WERI-Rb-1 (cell line): ENCODE measurements around the gene SSTR1.

Experiments used
- DNase-seq: peaks from one replicate; pipeline ENCODE4 v3.0.0-alpha.2; 2020
- H3K27ac ChIP-seq: fragments of 250-450 bp; sonication (Bioruptor Pico); 2 replicates; pipeline ENCODE4 v1.5.1; 2020; ENCODE audit warnings: mild to moderate bottlenecking, moderate library complexity
- H3K27me3 ChIP-seq: fragments of 250-450 bp; sonication (Bioruptor Pico); 2 replicates; pipeline ENCODE4 v1.5.1; 2021; ENCODE audit warnings: mild to moderate bottlenecking, low read depth, moderate library complexity; ENCODE audit not compliant: insufficient read depth, severe bottlenecking
- H3K36me3 ChIP-seq: fragments of 250-450 bp; sonication (Bioruptor Pico); 2 replicates; pipeline ENCODE4 v1.5.1; 2020; ENCODE audit warnings: mild to moderate bottlenecking, moderate library complexity
- H3K4me3 ChIP-seq: 2 replicates; pipeline ENCODE4 v1.5.1; 2011; ENCODE audit warnings: low read depth, mild to moderate bottlenecking, control low read depth, low read length
- H3K9me3 ChIP-seq: fragments of 250-450 bp; sonication (Bioruptor Pico); 2 replicates; pipeline ENCODE4 v1.5.1; 2021; ENCODE audit warnings: mild to moderate bottlenecking, moderate library complexity; ENCODE audit not compliant: severe bottlenecking
- CTCF ChIP-seq: IDR thresholded peaks from 2 replicates; pipeline ENCODE4 v1.5.1; 2011; ENCODE audit warnings: low read depth, mild to moderate bottlenecking, control low read depth, inconsistent platforms, low read length

The SSTR1 gene

GRCh38 chr14:38208618-38209562 is 1.2 kb downstream of the SSTR1 start:
- H3K27me3 ChIP-seq, result peaks cover 48% of the 10 kb centered on the region
- H3K4me3 ChIP-seq, result peak overlapping the region; percentile 43
- H3K27ac ChIP-seq, result no peak overlapping the region
- peak; percentile 43 for TF ChIP-seq CTCF
- peaks cover 14% of the 10 kb centered on the region for H3K9me3 ChIP-seq
- no peaks in the 10 kb centered on the region for H3K36me3 ChIP-seq
- DNase-seq, result peak; percentile 19

- peaks cover 51% of the 10 kb centered on the region for H3K27me3 ChIP-seq
- no peak for DNase-seq
- H3K36me3 ChIP-seq, result no peaks in the 10 kb centered on the region
- no peak overlapping the region for H3K27ac ChIP-seq
- peaks cover 14% of the 10 kb centered on the region for H3K9me3 ChIP-seq
- TF ChIP-seq CTCF, result no peak
- no peak overlapping the region for H3K4me3 ChIP-seq
Measured at GRCh38 chr14:38209572-38210557, 2.2 kb downstream of the SSTR1 start.

- no peak overlapping the region for H3K4me3 ChIP-seq
- peaks cover 14% of the 10 kb centered on the region for H3K9me3 ChIP-seq
- peaks cover 51% of the 10 kb centered on the region for H3K27me3 ChIP-seq
- DNase-seq, result no peak
- no peak overlapping the region for H3K27ac ChIP-seq
- no peaks in the 10 kb centered on the region for H3K36me3 ChIP-seq
- TF ChIP-seq CTCF, result no peak
Measured at GRCh38 chr14:38210587-38211216, 3.0 kb downstream of the SSTR1 start.

- Histone ChIP-seq H3K4me3 (no peak overlapping the region), H3K27ac (no peak overlapping the region), H3K36me3 (no peaks in the 10 kb centered on the region), H3K27me3 (peaks cover 54% of the 10 kb centered on the region), H3K9me3 (peaks cover 11% of the 10 kb centered on the region)
- no peak for TF ChIP-seq CTCF
- no peak for DNase-seq
Measured at GRCh38 chr14:38211255-38211735, 3.6 kb downstream of the SSTR1 start.

GRCh38 chr14:38212111-38212510 is 4.4 kb downstream of the SSTR1 start:
- DNase-seq, result no peak
- H3K9me3 ChIP-seq, result peaks cover 11% of the 10 kb centered on the region
- TF ChIP-seq CTCF, result no peak
- peaks cover 54% of the 10 kb centered on the region for H3K27me3 ChIP-seq
- H3K4me3 ChIP-seq, result no peak overlapping the region
- H3K36me3 ChIP-seq, result no peaks in the 10 kb centered on the region
- no peak overlapping the region for H3K27ac ChIP-seq
